Hematopoietic multipotent progenitor cell treated with erythropoietin and hydrocortisone succinate and interleukin-3 and kit ligand, for 4 days (in vitro differentiated cells): ENCODE measurements around the gene P2RY12.

Experiments used
- DNase-seq: peaks from one replicate; pipeline ENCODE4 v3.0.0-alpha.2; 2015

The P2RY12 gene

GRCh38 chr3:151305775-151306151, 78.8 kb downstream of the P2RY12 start:
- DNase-seq: no peak

GRCh38 chr3:151305060-151305774, 79.3 kb downstream of the P2RY12 start:
- no peak for DNase-seq

- DNase-seq: no peak
Observed at GRCh38 chr3:151303751-151304150, 80.8 kb downstream of the P2RY12 start.

GRCh38 chr3:151301787-151302186, 82.8 kb downstream of the P2RY12 start:
- DNase-seq: no peak

GRCh38 chr3:151300539-151300938, 84.0 kb downstream of the P2RY12 start:
- no peak for DNase-seq

GRCh38 chr3:151299006-151299405, 85.5 kb downstream of the P2RY12 start:
- no peak for DNase-seq

- DNase-seq: no peak
Observed at GRCh38 chr3:151297429-151297828, 87.1 kb downstream of the P2RY12 start.

GRCh38 chr3:151296226-151296625, 88.3 kb downstream of the P2RY12 start:
- no peak for DNase-seq

- DNase-seq: no peak
Observed at GRCh38 chr3:151293127-151293526, 91.4 kb downstream of the P2RY12 start.

- peak; percentile 39 for DNase-seq
Observed at GRCh38 chr3:151290673-151291072, 93.9 kb downstream of the P2RY12 start.

- no peak for DNase-seq
Observed at GRCh38 chr3:151289445-151289844, 95.1 kb downstream of the P2RY12 start.
